HG02970 (cell line): Measurements from ENCODE around the gene PLXNA4.

Source experiments
- ATAC-seq: cut with Tn5 transposase; IDR thresholded peaks from one replicate; pipeline ENCODE4 v1.9.1; 2021; ENCODE audit warnings: mild to moderate bottlenecking, moderate library complexity, moderate number of reproducible peaks; ENCODE audit not compliant: unreplicated experiment, low FRiP score

The PLXNA4 gene

GRCh38 chr7:132082394-132082793 lies 493.9 kb downstream of the PLXNA4 start:
- ATAC-seq = no peak

- no peak for ATAC-seq
Observed at GRCh38 chr7:132081686-132082085, 494.6 kb downstream of the PLXNA4 start.

- ATAC-seq = no peak
Observed at GRCh38 chr7:132080967-132081668, 495.2 kb downstream of the PLXNA4 start.

- ATAC-seq = no peak
Observed at GRCh38 chr7:132080467-132080866, 495.8 kb downstream of the PLXNA4 start.

GRCh38 chr7:132078891-132079735 lies 497.2 kb downstream of the PLXNA4 start:
- no peak for ATAC-seq

GRCh38 chr7:132077971-132078685 lies 498.1 kb downstream of the PLXNA4 start:
- no peak for ATAC-seq

- ATAC-seq = no peak
Observed at GRCh38 chr7:132076301-132077035, 499.8 kb downstream of the PLXNA4 start.

GRCh38 chr7:132075515-132075914 lies 500.8 kb downstream of the PLXNA4 start:
- no peak for ATAC-seq

- no peak for ATAC-seq
Observed at GRCh38 chr7:132073920-132074589, 502.2 kb downstream of the PLXNA4 start.
